Kidney epithelial cell (primary cell): Measurements from ENCODE around the gene STIM1. TPM values are rescaled to one million over a fixed set of nuclear protein-coding genes. Genes with fewer than 3 reads are reported as not detected.

Source experiments
- DNase-seq: peaks from one replicate; pipeline ENCODE4 v3.0.0-alpha.2; 2010; ENCODE audit warnings: low read depth
- H3K27me3 ChIP-seq: 2 replicates; pipeline ENCODE4 v1.6.0; 2011; ENCODE audit warnings: low read length; ENCODE audit not compliant: control insufficient read depth, insufficient read depth
- H3K36me3 ChIP-seq: 2 replicates; pipeline ENCODE4 v1.5.1; 2011; ENCODE audit warnings: low read length; ENCODE audit not compliant: control insufficient read depth, insufficient read depth
- H3K4me3 ChIP-seq: 2 replicates; pipeline ENCODE4 v1.5.1; 2011; ENCODE audit warnings: low read depth, mild to moderate bottlenecking, control low read depth, low read length
- total RNA-seq: library from RNA; depleted of rRNA; stranded (reverse); fragments of >200 nt; gene quantifications from 2 replicates; pipeline ENCODE4 v1.2.3, GENCODE V29; 2015
- TF ChIP-seq, protein P1 (sequence below): IDR thresholded peaks from 2 replicates; pipeline ENCODE4 v1.5.1; 2011; ENCODE audit warnings: mild to moderate bottlenecking, moderate library complexity, low read length, control low read depth, inconsistent platforms; ENCODE audit not compliant: insufficient read depth, poor library complexity, severe bottlenecking

STIM1 gene
- total RNA-seq, 1 donor from 2014 or later: 25.4 TPM

DNA sequence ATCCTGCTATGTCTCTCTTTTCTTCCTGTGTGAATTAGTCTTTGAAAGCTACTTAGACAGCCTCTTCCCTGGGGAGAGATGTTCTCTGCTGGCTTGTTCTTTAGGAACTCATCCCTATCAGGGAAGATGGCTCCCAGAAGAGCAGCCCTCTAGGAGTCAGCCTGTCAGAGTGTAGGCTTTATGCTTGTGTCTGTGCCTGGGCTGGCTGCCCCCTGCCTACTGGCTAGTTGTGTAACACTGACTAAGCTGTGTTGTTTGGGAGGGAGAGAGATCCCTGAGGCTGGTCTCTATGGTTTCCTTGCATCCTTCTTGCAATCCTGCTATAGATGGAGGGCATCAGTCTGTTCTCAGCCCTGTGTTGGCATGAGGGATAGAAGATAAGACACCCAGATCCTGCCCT lies 112.2 kb downstream of the STIM1 start:
- Histone ChIP-seq H3K4me3 (no peak overlapping the region), H3K27me3 (no peaks in the 10 kb centered on the region), H3K36me3 (no peaks in the 10 kb centered on the region)
- TF ChIP-seq, protein P1, sequence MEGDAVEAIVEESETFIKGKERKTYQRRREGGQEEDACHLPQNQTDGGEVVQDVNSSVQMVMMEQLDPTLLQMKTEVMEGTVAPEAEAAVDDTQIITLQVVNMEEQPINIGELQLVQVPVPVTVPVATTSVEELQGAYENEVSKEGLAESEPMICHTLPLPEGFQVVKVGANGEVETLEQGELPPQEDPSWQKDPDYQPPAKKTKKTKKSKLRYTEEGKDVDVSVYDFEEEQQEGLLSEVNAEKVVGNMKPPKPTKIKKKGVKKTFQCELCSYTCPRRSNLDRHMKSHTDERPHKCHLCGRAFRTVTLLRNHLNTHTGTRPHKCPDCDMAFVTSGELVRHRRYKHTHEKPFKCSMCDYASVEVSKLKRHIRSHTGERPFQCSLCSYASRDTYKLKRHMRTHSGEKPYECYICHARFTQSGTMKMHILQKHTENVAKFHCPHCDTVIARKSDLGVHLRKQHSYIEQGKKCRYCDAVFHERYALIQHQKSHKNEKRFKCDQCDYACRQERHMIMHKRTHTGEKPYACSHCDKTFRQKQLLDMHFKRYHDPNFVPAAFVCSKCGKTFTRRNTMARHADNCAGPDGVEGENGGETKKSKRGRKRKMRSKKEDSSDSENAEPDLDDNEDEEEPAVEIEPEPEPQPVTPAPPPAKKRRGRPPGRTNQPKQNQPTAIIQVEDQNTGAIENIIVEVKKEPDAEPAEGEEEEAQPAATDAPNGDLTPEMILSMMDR: no peak
- no peak for DNase-seq

DNA sequence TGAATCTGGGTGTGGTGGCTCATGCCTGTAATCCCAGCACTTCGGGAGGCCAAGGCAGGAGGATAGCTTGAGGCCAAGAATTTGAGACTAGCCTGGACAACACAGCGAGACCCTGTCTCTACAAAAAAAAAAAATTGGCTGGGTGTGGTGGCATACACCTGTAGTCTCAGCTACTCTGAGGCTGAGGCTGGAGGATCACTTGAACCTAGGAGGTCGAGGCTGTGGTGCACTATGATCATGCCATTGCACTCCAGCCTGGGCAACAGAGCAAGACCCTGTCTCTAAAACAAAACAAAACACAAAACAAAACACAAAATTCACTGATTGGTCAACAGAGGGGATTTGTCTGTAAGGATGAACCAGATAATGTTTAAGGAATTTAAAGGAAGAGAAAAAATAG lies 113.7 kb downstream of the STIM1 start:
- Histone ChIP-seq H3K27me3 (no peaks in the 10 kb centered on the region), H3K36me3 (no peaks in the 10 kb centered on the region), H3K4me3 (no peak overlapping the region)
- DNase-seq: no peak
- TF ChIP-seq, protein P1: no peak

DNA sequence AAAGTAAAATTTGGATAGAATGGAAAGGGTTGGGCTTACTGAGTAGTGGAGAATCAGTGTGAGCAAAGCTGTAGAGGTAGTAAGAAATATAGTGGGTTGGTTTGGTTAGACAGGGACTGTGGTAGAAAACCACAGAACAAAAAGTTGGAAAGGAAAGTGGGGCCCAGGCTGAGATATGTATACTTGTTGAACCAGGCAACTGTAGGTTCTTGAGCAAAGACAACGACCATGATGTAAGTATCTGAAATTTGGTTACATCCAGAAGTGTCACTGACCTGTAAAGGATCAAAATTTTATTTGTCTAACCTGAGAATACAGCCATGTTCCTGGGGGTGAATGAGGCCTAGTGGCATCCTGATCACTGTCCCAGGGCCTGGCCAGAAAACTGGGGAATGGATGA lies 114.1 kb downstream of the STIM1 start:
- no peak overlapping the region for H3K4me3 ChIP-seq
- DNase-seq: no peak
- H3K36me3 ChIP-seq: no peaks in the 10 kb centered on the region
- no peaks in the 10 kb centered on the region for H3K27me3 ChIP-seq
- TF ChIP-seq, protein P1: no peak

DNA sequence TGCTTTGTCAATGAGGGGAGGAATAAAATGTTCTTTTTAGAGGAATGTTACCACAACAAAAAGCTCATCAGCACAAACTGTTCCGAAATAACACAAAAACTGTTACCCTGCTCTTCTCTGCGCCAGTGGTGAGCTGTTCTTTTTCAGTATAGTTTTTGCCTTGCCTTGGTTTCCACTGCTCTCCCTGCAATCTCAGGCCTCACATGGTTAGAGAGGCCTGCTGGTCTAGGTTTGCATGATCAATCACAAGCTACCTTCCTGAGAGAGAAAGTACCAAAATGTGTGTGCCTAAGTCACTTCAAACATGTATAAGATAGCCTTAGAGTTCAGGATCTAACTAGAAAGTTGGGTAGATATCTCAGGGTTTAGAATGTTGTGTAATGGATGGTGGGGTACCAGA lies 114.6 kb downstream of the STIM1 start:
- Histone ChIP-seq H3K4me3 (no peak overlapping the region), H3K36me3 (no peaks in the 10 kb centered on the region), H3K27me3 (no peaks in the 10 kb centered on the region)
- TF ChIP-seq, protein P1: no peak
- no peak for DNase-seq

DNA sequence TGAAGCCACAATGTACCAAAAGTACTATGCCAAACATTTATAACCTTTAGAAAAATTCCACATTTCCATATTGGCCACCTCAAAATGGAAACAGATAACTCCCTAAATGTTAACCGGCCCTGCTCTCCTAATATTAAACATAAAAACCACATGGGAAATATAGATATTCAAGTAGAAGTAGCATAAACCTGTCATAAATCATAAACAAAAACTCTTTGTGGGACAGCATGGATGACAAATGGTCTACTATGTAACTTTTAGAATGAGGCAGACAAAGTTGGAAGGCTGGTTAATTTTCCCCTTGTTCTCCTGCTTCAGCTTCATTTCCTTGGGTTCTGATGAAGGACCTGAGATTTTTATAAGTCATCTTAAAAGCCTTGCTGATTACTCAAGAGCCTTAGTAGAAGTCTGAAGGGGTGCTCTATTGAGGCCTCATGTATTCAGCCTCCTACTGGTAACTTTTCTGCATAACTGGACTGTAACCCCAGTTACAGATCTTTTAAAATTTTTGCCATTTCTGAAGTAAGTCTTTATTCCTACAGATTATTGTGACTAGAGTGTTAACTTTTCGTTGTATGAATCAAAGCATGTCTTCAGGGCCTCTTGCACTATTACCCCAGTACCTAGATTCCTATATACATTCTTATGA lies 116.4 kb downstream of the STIM1 start:
- H3K4me3 ChIP-seq: no peak overlapping the region
- no peaks in the 10 kb centered on the region for H3K36me3 ChIP-seq
- TF ChIP-seq, protein P1: no peak
- no peak for DNase-seq
- no peaks in the 10 kb centered on the region for H3K27me3 ChIP-seq

DNA sequence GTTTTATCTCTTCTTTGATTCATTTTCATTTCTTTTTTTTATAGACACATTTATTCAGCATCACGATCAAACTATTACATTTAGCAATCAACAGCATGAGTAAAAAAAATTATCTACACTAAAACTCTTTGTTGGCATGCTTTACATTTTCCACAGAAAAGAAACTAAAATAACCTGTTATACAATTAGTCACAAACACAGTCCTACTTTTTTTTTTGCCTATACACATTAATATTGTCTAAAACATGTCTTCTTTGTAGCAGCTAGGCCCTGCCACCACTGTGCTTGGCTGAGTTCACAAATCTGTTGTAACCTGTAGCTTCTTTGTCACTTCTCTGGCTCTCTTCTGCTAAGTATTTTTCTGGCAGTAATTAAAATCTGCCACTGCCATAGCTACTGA lies 117.0 kb downstream of the STIM1 start:
- TF ChIP-seq, protein P1: no peak
- DNase-seq: no peak

More for the DNA sequence above, 117.0 kb downstream of the STIM1 start:
- Histone ChIP-seq H3K4me3 (no peak overlapping the region), H3K36me3 (no peaks in the 10 kb centered on the region), H3K27me3 (no peaks in the 10 kb centered on the region)
